ENCODE results near the gene MYO3B.

- no peak for TF ChIP-seq SP2 (IDR thresholded peaks at IDR 0.05; ENCODE audit: low read length)
- no peak for TF ChIP-seq EP300 (IDR thresholded peaks at IDR 0.05; ENCODE audit: borderline replicate concordance in 1 of 2, low read depth in 2 of 2, low read length in 2 of 2)
- TF ChIP-seq YY1 (IDR thresholded peaks at IDR 0.05; ENCODE audit: low read depth, low read length), result no peak
- TF ChIP-seq EZH2 (IDR thresholded peaks at IDR 0.05; ENCODE audit: low read depth, low read length, severe bottlenecking), result no peak
These were observed 78.0 kb downstream of the MYO3B start for GRCh38 chr2:170255971-170256370.
